Measurements from ENCODE around the gene TMEM44.

DNA sequence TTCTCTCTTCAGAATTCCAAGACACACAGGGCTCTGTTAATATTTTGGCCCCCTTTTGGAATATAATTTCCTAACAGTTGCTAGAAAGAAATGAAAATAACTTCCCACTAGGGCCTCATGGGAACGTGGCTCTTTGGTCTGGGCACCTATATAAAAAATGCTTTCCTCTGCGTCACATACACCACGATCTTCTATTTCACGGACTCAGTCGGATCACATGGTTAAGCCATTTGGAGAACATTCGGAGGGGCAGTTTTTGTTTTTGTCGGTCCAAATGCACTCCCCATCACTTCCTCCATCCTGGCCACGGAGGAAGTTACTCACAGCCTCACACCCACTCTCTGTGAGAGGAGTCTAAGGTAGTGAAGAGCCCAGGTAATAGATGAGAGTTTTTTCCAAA is 21.0 kb downstream of the TMEM44 start:
- TF ChIP-seq, protein P1, sequence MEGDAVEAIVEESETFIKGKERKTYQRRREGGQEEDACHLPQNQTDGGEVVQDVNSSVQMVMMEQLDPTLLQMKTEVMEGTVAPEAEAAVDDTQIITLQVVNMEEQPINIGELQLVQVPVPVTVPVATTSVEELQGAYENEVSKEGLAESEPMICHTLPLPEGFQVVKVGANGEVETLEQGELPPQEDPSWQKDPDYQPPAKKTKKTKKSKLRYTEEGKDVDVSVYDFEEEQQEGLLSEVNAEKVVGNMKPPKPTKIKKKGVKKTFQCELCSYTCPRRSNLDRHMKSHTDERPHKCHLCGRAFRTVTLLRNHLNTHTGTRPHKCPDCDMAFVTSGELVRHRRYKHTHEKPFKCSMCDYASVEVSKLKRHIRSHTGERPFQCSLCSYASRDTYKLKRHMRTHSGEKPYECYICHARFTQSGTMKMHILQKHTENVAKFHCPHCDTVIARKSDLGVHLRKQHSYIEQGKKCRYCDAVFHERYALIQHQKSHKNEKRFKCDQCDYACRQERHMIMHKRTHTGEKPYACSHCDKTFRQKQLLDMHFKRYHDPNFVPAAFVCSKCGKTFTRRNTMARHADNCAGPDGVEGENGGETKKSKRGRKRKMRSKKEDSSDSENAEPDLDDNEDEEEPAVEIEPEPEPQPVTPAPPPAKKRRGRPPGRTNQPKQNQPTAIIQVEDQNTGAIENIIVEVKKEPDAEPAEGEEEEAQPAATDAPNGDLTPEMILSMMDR (IDR thresholded peaks at IDR 0.05) = no peak
- no peak for TF ChIP-seq POLR2AphosphoS5 (IDR thresholded peaks at IDR 0.05; ENCODE audit: low read depth, low read length)
- TF ChIP-seq, protein P2, sequence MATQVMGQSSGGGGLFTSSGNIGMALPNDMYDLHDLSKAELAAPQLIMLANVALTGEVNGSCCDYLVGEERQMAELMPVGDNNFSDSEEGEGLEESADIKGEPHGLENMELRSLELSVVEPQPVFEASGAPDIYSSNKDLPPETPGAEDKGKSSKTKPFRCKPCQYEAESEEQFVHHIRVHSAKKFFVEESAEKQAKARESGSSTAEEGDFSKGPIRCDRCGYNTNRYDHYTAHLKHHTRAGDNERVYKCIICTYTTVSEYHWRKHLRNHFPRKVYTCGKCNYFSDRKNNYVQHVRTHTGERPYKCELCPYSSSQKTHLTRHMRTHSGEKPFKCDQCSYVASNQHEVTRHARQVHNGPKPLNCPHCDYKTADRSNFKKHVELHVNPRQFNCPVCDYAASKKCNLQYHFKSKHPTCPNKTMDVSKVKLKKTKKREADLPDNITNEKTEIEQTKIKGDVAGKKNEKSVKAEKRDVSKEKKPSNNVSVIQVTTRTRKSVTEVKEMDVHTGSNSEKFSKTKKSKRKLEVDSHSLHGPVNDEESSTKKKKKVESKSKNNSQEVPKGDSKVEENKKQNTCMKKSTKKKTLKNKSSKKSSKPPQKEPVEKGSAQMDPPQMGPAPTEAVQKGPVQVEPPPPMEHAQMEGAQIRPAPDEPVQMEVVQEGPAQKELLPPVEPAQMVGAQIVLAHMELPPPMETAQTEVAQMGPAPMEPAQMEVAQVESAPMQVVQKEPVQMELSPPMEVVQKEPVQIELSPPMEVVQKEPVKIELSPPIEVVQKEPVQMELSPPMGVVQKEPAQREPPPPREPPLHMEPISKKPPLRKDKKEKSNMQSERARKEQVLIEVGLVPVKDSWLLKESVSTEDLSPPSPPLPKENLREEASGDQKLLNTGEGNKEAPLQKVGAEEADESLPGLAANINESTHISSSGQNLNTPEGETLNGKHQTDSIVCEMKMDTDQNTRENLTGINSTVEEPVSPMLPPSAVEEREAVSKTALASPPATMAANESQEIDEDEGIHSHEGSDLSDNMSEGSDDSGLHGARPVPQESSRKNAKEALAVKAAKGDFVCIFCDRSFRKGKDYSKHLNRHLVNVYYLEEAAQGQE (IDR thresholded peaks at IDR 0.05; ENCODE audit: insufficient read depth in 1 of 2, low read depth in 2 of 2, low read length in 1 of 2) = no peak
- no peak for TF ChIP-seq SIN3A (IDR thresholded peaks at IDR 0.05; ENCODE audit: borderline replicate concordance, insufficient read depth, low read depth, low read length)
- no peak for TF ChIP-seq TCF7L2 (IDR thresholded peaks at IDR 0.05; ENCODE audit: low read depth, low read length)
